GM12891 (cell line): Measurements from ENCODE around the gene ARRDC2.

ENCODE experiments used
- PAX5 ChIP-seq: IDR thresholded peaks from 2 replicates; pipeline ENCODE4 v1.6.1; 2011; ENCODE audit warnings: low read length, moderate library complexity, mild to moderate bottlenecking; ENCODE audit not compliant: insufficient read depth, severe bottlenecking
- POLR2A ChIP-seq: IDR thresholded peaks from 2 replicates; pipeline ENCODE4 v1.6.1; 2011; ENCODE audit warnings: low read depth, low read length, control low read depth
- POLR2AphosphoS5 ChIP-seq: IDR thresholded peaks from 2 replicates; pipeline ENCODE4 v1.6.1; 2011; ENCODE audit warnings: low read depth, low read length, control low read depth
- POU2F2 ChIP-seq: IDR thresholded peaks from 2 replicates; pipeline ENCODE4 v1.6.1; 2011; ENCODE audit warnings: low read depth, mild to moderate bottlenecking, control low read depth, low read length, moderate library complexity
- SPI1 ChIP-seq: IDR thresholded peaks from 2 replicates; pipeline ENCODE4 v1.6.1; 2011; ENCODE audit warnings: low read depth, low read length, control low read depth
- TAF1 ChIP-seq: IDR thresholded peaks from 2 replicates; pipeline ENCODE4 v1.6.1; 2011; ENCODE audit warnings: low read depth, low read length, control low read depth

GRCh38 chr19:17974551-17974950, 33.4 kb upstream of the ARRDC2 start:
- TF ChIP-seq POLR2A, result no peak
- TF ChIP-seq POLR2AphosphoS5, result no peak
- TF ChIP-seq POU2F2, result no peak
- no peak for TF ChIP-seq SPI1
- no peak for TF ChIP-seq TAF1
- TF ChIP-seq PAX5, result no peak
